Inflammatory macrophage (primary cell): ENCODE results near the gene TIMP3.

ENCODE experiments used
- DNase-seq, 2 donors: peaks; one replicate each; pipeline ENCODE4 v3.0.0-alpha.2; 2020 to 2022

TIMP3 gene

DNA sequence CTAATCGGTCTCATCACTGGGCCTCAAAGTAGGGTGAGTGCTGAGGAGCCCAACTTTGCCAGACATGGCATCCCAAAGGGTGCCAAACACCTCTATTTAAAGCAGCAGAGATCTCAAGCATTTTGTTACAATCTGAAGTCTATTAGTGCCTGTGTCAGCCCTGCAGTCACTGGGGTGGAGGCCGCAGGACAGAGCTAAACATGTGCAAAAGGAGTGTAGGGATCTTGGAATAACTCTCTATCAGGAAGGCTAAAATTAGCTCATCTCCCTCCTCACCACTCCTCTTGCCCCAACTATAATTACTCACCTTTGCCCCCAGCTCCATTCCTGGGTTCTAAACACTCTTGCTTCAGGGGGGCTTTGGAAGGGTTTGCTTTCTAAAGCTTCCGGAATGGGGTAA lies 87.5 kb downstream of the TIMP3 start:
- no peak for DNase-seq

DNA sequence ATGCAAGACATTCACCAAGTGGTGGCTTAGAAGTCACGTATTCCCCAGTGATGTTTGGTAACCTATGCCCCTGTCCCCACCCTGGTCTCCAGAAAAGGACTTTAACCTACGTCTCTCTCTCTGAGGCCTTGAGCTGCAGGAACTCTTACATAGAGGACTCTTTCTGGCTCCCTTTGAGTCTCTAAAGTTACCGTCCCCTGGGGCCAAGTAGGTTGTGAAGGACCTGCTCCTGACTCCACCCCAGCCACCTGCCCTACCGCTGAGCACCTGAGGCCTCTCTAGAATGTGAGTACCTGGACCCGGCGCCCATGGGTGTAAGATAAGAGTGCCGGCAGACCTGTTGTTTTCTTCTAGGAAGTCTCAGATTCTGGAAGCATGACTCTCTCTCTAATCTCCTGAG lies 95.4 kb downstream of the TIMP3 start:
- no peak for DNase-seq

DNA sequence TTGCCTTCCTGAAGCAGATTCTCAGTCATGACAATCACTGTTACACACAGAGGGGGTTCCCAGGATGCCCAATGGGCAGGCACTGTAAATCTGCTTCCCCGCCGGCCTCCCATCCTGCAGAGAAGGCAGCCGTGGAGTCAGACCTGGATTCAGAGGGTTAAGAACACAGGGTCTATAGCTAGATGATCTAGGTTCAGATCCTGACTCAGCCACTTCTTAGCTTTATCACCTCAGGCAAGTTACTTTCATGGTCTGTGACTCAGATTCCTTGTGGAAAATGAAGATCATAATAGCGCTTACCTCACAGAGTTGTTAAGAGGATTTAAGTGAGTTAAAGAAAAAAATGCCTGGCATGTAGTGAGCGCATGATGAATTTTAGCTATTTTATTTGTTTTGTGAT lies 95.9 kb downstream of the TIMP3 start:
- no peak for DNase-seq

DNA sequence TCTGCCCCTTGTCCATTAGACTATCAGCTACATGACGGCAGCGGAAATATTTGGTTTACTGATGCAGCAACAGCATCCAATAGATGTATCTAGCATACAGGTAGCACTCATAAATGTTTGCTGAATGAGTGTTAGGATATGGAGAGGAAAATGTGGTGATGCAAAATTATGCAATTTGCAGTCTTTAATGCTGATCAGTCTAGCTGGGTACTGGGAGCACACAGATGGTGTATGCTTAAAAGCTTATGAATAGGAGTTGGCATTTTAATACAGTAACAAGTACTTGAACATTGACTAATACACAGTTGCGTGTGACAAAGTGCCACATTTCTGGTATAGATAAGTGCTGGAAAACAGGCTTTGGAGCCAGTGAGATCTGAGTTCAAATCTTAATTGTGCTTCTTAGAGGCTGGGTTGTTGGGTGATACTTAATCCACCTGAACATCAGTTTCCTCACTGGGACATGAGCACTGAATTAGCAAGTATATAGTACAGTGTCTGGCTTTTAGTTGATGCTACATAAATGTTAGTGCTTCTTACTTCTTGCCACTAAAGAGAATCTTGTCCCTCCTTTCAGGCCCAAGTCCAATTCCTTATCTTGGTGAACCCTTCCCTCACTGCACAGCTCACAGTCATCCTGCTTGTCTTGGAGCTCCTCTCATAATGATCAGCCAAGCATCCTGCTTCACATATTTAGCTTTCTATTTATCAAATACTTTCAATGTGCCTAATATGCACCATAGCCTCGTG lies 99.6 kb downstream of the TIMP3 start:
- no peak for DNase-seq

DNA sequence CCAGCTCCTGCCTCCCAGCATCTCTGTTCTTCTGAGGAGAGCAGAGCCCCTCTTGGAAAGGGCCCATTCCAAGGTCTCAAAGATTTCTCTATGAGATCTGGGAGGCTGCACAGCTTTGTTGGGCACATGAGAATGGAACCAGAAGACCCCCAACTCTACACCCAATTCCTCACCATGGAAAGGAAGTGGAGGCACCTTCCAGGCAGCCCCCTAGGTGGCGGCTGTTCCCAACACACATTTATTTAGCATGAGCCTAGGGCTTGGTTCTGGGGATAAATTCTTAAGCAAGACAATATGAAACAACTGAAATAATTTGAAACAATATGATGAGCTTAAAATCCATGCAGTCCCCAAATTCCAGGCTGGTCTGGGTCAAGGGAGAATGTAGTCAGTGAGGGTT lies 100.4 kb downstream of the TIMP3 start:
- no peak for DNase-seq

DNA sequence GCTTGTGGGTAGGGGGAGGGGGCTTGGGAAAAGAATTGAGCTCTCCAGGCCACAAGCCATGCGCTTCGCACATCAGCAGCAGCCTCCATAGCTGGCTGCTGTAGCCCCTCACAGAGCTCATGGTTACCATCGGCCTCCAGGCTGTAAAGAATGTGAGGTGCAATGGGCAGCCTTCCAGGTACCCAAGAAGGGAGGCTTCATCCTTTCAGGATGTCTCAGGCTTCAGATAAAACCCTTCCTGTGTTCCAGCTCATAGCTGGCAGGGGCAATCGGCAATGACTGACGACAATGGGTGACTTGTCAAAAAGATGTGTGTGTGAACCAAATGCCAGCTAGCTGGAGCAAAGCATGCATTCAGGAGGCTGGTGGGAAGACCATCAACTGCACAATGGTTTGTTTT lies 102.0 kb downstream of the TIMP3 start:
- DNase-seq: no peak

DNA sequence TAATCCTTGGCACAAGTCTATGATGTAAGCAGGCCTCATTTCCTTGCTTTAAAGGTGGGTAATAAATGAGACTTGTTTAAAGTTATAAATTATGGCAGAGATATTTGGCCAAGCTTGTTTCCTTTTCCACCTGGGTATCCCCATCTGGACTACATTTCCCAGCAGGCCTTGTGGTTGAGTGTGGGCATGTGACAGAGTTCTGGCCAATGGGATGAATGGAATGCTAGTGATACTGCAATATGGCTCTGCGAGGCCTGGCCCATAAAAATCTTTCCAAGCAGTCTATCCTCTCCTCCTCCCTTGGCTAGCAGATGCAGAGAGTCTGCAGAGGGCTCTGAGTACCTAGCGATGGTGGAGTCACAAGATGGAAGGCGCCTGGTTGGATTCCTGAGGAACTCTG lies 102.5 kb downstream of the TIMP3 start:
- DNase-seq: no peak

DNA sequence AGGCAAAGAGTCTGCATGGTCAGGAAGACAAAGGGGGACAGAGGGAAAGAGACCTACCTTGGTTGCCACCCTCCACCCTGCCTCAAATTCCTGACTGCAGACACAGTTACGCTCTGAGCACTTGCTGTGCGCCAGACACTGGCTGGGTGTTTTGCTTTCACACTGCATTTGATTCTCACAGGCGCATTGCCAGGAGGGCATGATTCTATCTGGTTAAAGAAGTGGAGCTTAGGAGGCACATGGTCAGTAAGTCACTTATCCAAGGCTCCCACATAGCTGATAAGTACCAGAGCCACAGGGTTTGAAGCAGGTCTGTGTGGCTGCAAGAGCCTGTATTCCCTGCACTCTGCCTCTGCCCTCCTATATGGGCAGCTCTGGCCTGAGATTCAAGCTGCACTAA lies 103.9 kb downstream of the TIMP3 start:
- no peak for DNase-seq

DNA sequence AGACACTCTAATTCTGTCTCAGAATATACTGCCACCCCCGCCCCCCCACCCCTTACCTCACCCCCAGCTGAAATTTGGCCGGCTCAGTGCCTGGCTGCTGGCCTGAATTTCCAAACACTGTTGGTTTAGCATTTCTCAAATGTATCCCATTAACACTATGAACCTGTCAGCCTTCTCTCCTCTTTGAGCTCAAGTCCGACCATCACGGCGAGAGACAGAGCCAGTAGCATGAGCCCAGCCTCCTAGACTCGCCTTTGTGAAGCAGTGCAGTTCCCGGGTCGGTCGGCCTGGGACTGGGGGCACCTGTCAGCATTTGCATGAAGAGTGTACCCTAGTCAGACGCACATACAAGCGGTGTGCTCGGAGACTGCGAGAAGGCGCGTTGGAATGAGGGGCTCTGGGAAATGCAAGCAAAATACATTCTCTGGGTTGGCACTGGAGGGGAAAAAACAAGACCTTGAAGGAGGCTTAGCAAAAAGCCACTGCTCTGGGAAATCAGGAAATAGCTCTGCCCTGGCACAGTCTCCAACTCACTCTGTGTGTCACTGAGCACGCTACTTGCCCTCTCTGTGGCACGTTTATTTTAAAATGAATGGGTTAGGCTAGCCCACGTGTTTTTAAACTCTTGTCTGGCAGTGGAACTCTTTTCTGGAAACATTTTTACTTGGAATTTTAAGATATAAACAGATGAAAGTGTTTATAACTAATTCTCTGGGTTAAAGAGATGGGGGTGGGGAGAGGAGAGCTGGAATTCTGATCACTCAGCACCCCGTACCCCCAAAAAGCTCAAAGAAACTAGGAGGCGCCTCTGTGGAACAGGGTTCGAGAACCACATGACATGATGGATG lies 108.3 kb downstream of the TIMP3 start:
- DNase-seq: no peak

DNA sequence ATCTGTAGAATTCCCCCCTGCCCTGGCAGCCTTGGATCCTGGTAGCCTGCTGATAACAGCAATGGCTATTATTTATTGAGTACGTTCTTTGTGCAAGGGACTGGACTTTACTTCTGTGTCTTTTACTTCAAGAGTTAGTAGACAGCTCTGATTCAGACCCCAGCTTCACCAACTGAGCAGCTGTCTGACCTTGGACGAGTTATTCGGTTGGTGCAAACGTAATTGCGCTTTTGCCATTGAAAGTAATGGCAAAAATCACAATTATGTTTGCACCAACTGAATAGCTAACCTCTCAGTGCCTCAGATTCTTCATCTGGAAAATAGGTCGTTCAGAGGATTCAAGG lies 108.9 kb downstream of the TIMP3 start:
- DNase-seq: no peak

DNA sequence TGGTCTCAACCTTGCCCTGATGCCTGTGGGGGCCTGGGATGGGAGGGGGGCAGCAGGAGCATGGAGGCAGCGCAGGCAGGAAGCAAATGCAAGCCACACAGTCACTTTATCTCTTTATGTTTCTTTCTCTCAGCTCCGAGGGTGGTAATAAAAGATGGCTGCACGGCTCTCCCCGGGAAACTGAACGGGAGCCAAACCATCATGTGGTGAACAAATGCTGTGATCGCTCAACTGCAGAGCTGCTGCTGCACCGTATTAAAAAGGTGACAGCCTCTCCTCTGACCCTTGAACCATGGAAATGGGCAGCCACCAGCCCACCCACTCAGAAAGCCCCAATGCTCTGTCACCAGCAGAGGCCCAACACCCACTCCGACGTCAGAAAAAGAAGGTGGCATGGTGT lies 110.0 kb downstream of the TIMP3 start:
- no peak for DNase-seq
